HG03575 (cell line): Measurements from ENCODE around the gene MSH5.
"Not testable (repeated sequence)": the region's sequence is repeated elsewhere in the genome, so short reads cannot be mapped to it uniquely, and the experiment has no call there.

Experiments
- ATAC-seq: cut with Tn5 transposase; IDR thresholded peaks from one replicate; pipeline ENCODE4 v1.9.1; 2021; ENCODE audit not compliant: unreplicated experiment, insufficient number of reproducible peaks, low FRiP score; ENCODE audit errors: extremely low read depth

The MSH5 gene

GRCh38 chr6:31739639-31740396 is at the start of gene MSH5:
TSS of gene MSH5 (plus strand) at chr6:31740005. CDS start at chr6:31740467, 462 bp downstream.
- ATAC-seq = no peak

- ATAC-seq = no peak
Observed at GRCh38 chr6:31690231-31691077, 49.4 kb upstream of the MSH5 start.

- no peak for ATAC-seq
Observed at GRCh38 chr6:31691078-31691463, 48.7 kb upstream of the MSH5 start.

GRCh38 chr6:31691564-31692108 is 48.2 kb upstream of the MSH5 start:
- ATAC-seq = no peak

- no peak for ATAC-seq
Observed at GRCh38 chr6:31692353-31692752, 47.5 kb upstream of the MSH5 start.

GRCh38 chr6:31692886-31693285 is 46.9 kb upstream of the MSH5 start:
- ATAC-seq = no peak

- no peak for ATAC-seq
Observed at GRCh38 chr6:31693535-31693934, 46.3 kb upstream of the MSH5 start.

GRCh38 chr6:31697555-31697954 is 42.2 kb upstream of the MSH5 start:
- ATAC-seq = no peak

- ATAC-seq = no peak
Observed at GRCh38 chr6:31700740-31701401, 38.9 kb upstream of the MSH5 start.

GRCh38 chr6:31701666-31702404 is 38.0 kb upstream of the MSH5 start:
- no peak for ATAC-seq

GRCh38 chr6:31702405-31702818 is 37.4 kb upstream of the MSH5 start:
- no peak for ATAC-seq

GRCh38 chr6:31702819-31703716 is 36.7 kb upstream of the MSH5 start, which contains the start of gene ABHD16A:
TSS of gene ABHD16A (minus strand) at chr6:31703324. CDS start at chr6:31703281, 43 bp downstream.
- ATAC-seq = no peak

GRCh38 chr6:31705931-31706330 is 33.9 kb upstream of the MSH5 start:
- ATAC-seq = no peak

- ATAC-seq = no peak
Observed at GRCh38 chr6:31706599-31706998, 33.2 kb upstream of the MSH5 start, which contains the start of gene LY6G6F. TSS of gene LY6G6F (plus strand) at chr6:31706866. CDS start at chr6:31706907, 41 bp downstream.

GRCh38 chr6:31707701-31708100 is 32.1 kb upstream of the MSH5 start:
- no peak for ATAC-seq

- no peak for ATAC-seq
Observed at GRCh38 chr6:31708224-31708623, 31.6 kb upstream of the MSH5 start.

- ATAC-seq = not testable (repeated sequence)
Observed at GRCh38 chr6:31709157-31709556, 30.6 kb upstream of the MSH5 start.
